ENCODE measurements around the gene TOP2B.

The TOP2B gene

GRCh38 chr3:25584011-25584789 lies 80.5 kb downstream of the TOP2B start:
- ChIA-PET POLR2A (ENCODE audit: low non-redundant PET) (no interaction called here), CTCF (no interaction called here)
- no peak overlapping the region for H3K27ac ChIP-seq
- no peak for DNase-seq (ENCODE audit: low spot score)
- TF ChIP-seq, protein P1, sequence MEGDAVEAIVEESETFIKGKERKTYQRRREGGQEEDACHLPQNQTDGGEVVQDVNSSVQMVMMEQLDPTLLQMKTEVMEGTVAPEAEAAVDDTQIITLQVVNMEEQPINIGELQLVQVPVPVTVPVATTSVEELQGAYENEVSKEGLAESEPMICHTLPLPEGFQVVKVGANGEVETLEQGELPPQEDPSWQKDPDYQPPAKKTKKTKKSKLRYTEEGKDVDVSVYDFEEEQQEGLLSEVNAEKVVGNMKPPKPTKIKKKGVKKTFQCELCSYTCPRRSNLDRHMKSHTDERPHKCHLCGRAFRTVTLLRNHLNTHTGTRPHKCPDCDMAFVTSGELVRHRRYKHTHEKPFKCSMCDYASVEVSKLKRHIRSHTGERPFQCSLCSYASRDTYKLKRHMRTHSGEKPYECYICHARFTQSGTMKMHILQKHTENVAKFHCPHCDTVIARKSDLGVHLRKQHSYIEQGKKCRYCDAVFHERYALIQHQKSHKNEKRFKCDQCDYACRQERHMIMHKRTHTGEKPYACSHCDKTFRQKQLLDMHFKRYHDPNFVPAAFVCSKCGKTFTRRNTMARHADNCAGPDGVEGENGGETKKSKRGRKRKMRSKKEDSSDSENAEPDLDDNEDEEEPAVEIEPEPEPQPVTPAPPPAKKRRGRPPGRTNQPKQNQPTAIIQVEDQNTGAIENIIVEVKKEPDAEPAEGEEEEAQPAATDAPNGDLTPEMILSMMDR (conservative IDR thresholded peaks at IDR 0.05; ENCODE audit: low read depth), result no peak

- DNase-seq (ENCODE audit: low spot score), result no peak
- CTCF ChIA-PET, result no interaction called here
- POLR2A ChIA-PET (ENCODE audit: low non-redundant PET), result no interaction called here
- no peak overlapping the region for H3K27ac ChIP-seq
- TF ChIP-seq, protein P1 (conservative IDR thresholded peaks at IDR 0.05; ENCODE audit: low read depth), result no peak
These were observed 81.4 kb downstream of the TOP2B start for GRCh38 chr3:25583343-25583742.

- TF ChIP-seq, protein P1 (conservative IDR thresholded peaks at IDR 0.05; ENCODE audit: low read depth), result no peak
- ChIA-PET CTCF (no interaction called here), POLR2A (ENCODE audit: low non-redundant PET) (no interaction called here)
- H3K27ac ChIP-seq, result no peak overlapping the region
- DNase-seq (ENCODE audit: low spot score), result peak; percentile 51
These were observed 82.5 kb downstream of the TOP2B start for GRCh38 chr3:25582242-25582641.

DNA sequence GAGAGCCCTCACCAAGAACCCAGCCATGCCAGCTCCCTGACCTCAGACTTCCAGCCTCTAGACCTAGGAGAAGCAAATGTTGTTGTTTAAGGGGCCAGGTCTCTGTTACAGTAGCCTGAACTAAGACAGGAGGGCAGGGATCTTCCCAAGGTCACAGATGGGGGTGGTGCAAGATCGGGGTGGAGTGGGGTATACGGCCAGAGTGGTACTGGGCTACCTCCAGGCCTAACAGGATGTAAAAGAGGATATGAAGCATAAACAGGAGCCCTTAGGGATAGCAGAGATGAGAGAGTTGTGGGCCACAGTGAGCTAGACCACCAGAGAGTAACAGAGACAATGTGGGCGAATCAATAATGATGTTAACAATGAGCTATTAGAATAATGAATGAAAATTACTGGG lies 82.9 kb downstream of the TOP2B start:
- ChIA-PET CTCF (no interaction called here), POLR2A (ENCODE audit: low non-redundant PET) (no interaction called here)
- H3K27ac ChIP-seq, result no peak overlapping the region
- TF ChIP-seq, protein P1 (conservative IDR thresholded peaks at IDR 0.05; ENCODE audit: low read depth), result no peak
- DNase-seq (ENCODE audit: low spot score), result no peak

DNA sequence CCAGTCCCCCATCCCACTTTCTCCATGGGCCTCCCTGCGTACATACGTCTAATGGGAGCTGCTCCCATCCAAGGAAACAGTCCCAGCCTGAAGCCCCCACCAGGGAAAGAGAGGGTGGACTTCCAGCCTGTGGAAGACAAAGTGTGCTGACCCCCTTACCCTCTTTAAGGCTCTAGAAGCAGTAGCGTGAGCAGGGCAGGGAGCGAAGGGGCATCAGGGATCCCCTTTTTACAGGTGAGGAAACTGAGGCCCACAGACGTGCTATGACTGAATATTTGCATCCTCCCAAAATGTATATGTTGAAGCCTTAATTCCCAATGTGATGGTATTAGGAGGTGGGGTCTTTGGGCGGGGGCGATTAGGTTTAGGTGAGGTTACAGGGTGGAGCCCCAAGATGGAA lies 83.4 kb downstream of the TOP2B start:
- ChIA-PET POLR2A (ENCODE audit: low non-redundant PET) (no interaction called here), CTCF (no interaction called here)
- DNase-seq (ENCODE audit: low spot score), result no peak
- TF ChIP-seq, protein P1 (conservative IDR thresholded peaks at IDR 0.05; ENCODE audit: low read depth), result no peak
- no peak overlapping the region for H3K27ac ChIP-seq

GRCh38 chr3:25580534-25580933 lies 84.2 kb downstream of the TOP2B start:
- H3K27ac ChIP-seq, result no peak overlapping the region
- POLR2A ChIA-PET (ENCODE audit: low non-redundant PET), result no interaction called here
- CTCF ChIA-PET, result no interaction called here
- DNase-seq (ENCODE audit: low spot score), result no peak
- TF ChIP-seq, protein P1 (conservative IDR thresholded peaks at IDR 0.05; ENCODE audit: low read depth), result no peak
